Breast epithelium (tissue), 4 donors: ENCODE results near the gene NRDE2. TPM values are rescaled to one million over a fixed set of nuclear protein-coding genes. Genes with fewer than 3 reads are reported as not detected.

Experiments used
- DNase-seq, 2 donors: peaks; one replicate each; pipeline ENCODE4 v3.0.0-alpha.2; 2019; ENCODE audit warnings: low spot score in 2 of 2
- H3K27ac ChIP-seq, 2 donors: fragments of 200-600 bp; sonication (generic) in 1 of 2; one replicate each; pipeline ENCODE4 v1.5.1; 2016 to 2019; ENCODE audit warnings: mild to moderate bottlenecking in 1 of 2
- H3K27me3 ChIP-seq, 2 donors: fragments of 200-600 bp; sonication (generic) in 1 of 2; one replicate each; pipeline versions ENCODE4 v1.5.1 to v1.6.0; 2017 to 2019; ENCODE audit warnings: control low read depth in 1 of 2, mild to moderate bottlenecking in 1 of 2
- H3K36me3 ChIP-seq: fragments of 200-600 bp; one replicate; pipeline ENCODE4 v1.5.1; 2019
- H3K4me1 ChIP-seq, 2 donors: fragments of 200-600 bp; sonication (generic); one replicate each; pipeline ENCODE4 v1.5.1; 2016 to 2019; ENCODE audit warnings: control low read depth in 1 of 2
- H3K4me3 ChIP-seq, 3 donors: fragments of 200-600 bp; sonication (generic); 1 replicate in 2 of 3; 2 replicates in 1 of 3; pipeline ENCODE4 v1.5.1; 2016 to 2019; ENCODE audit warnings: mild to moderate bottlenecking in 3 of 3, moderate library complexity in 2 of 3
- H3K9me3 ChIP-seq, 2 donors: fragments of 200-600 bp; sonication (generic) in 1 of 2; one replicate each; pipeline ENCODE4 v1.5.1; 2016 to 2019; ENCODE audit warnings: control low read depth in 1 of 2
- CTCF ChIP-seq, 3 donors: fragments of 450-650 bp; IDR thresholded peaks; one replicate each; pipeline ENCODE4 v1.5.1; 2016 to 2017; ENCODE audit warnings: antibody characterized with exemption in 3 of 3, mild to moderate bottlenecking in 3 of 3, moderate library complexity in 3 of 3
- POLR2A ChIP-seq: fragments of 450-650 bp; IDR thresholded peaks from one replicate; pipeline ENCODE4 v1.6.1; 2016; ENCODE audit warnings: antibody characterized with exemption, mild to moderate bottlenecking, moderate library complexity
- POLR2AphosphoS5 ChIP-seq, 3 donors: sonication (generic); formaldehyde crosslinking; IDR thresholded peaks; one replicate each; pipeline ENCODE4 v1.6.1; 2017; ENCODE audit warnings: antibody characterized with exemption in 3 of 3
- intact Hi-C: fragments of 100-400 bp; cut with DNase I; formaldehyde crosslinking; loops from one replicate; pipeline ENCODE4 v1.15.1; 2023; ENCODE audit warnings: low total_unique reads
- total RNA-seq, 3 donors: library from RNA; depleted of rRNA; stranded (reverse); fragments of >200 nt; gene quantifications; one replicate each; pipeline ENCODE4 v1.1.0, GENCODE V29; 2016

The NRDE2 gene
- total RNA-seq, 3 donors from 2014 or later, result 9.3 to 19.8 (median 19.7) TPM

GRCh38 chr14:90317286-90317685, 14.5 kb downstream of the NRDE2 start:
- no peaks in the 10 kb centered on the region for H3K27me3 ChIP-seq
- intact Hi-C loops, result no loop called here
- peaks cover 8% of the 10 kb centered on the region for H3K36me3 ChIP-seq
- H3K27ac ChIP-seq, result no peak overlapping the region
- no peak for TF ChIP-seq POLR2AphosphoS5 (IDR thresholded peaks at IDR 0.05)
- no peak for TF ChIP-seq POLR2A
- no peak for TF ChIP-seq CTCF (IDR thresholded peaks at IDR 0.05)
- H3K4me1 ChIP-seq, result no peaks in the 10 kb centered on the region
- DNase-seq, result no peak
- no peaks in the 10 kb centered on the region for H3K9me3 ChIP-seq
- no peak overlapping the region for H3K4me3 ChIP-seq

GRCh38 chr14:90308561-90308960, 23.2 kb downstream of the NRDE2 start:
- Histone ChIP-seq H3K4me1 (no peaks in the 10 kb centered on the region), H3K9me3 (no peaks in the 10 kb centered on the region), H3K36me3 (no peaks in the 10 kb centered on the region), H3K27me3 (no peaks in the 10 kb centered on the region), H3K4me3 (no peak overlapping the region), H3K27ac (no peak overlapping the region)
- intact Hi-C loops, result no loop called here
- no peak for TF ChIP-seq CTCF (IDR thresholded peaks at IDR 0.05)
- TF ChIP-seq POLR2AphosphoS5 (IDR thresholded peaks at IDR 0.05), result no peak
- TF ChIP-seq POLR2A, result no peak
- no peak for DNase-seq

- Histone ChIP-seq H3K4me3 (no peak overlapping the region), H3K27me3 (no peaks in the 10 kb centered on the region), H3K4me1 (peaks cover 0 to 4% of the 10 kb centered on the region in 2 donors), H3K9me3 (no peaks in the 10 kb centered on the region), H3K27ac (no peak overlapping the region), H3K36me3 (no peaks in the 10 kb centered on the region)
- DNase-seq, result no peak
- intact Hi-C loops, result no loop called here
- TF ChIP-seq POLR2AphosphoS5 (IDR thresholded peaks at IDR 0.05) (no peak), CTCF (IDR thresholded peaks at IDR 0.05) (no peak), POLR2A (no peak)
Observed at GRCh38 chr14:90305176-90305601, 26.6 kb downstream of the NRDE2 start.

- no peaks in the 10 kb centered on the region for H3K36me3 ChIP-seq
- intact Hi-C loops, result no loop called here
Observed at GRCh38 chr14:90304502-90304901, 27.2 kb downstream of the NRDE2 start.

GRCh38 chr14:90303473-90303872, 28.3 kb downstream of the NRDE2 start:
- peaks cover 0 to 4% of the 10 kb centered on the region in 2 donors for H3K4me1 ChIP-seq
- intact Hi-C loops, result no loop called here
- no peak for DNase-seq
- H3K27ac ChIP-seq, result no peak overlapping the region
- H3K27me3 ChIP-seq, result no peaks in the 10 kb centered on the region
- TF ChIP-seq POLR2A (no peak), POLR2AphosphoS5 (IDR thresholded peaks at IDR 0.05) (no peak), CTCF (IDR thresholded peaks at IDR 0.05) (no peak)
- H3K9me3 ChIP-seq, result no peaks in the 10 kb centered on the region
- H3K36me3 ChIP-seq, result no peaks in the 10 kb centered on the region
- H3K4me3 ChIP-seq, result no peak overlapping the region

More at GRCh38 chr14:90304502-90304901, 27.2 kb downstream of the NRDE2 start:
- Histone ChIP-seq H3K27me3 (no peaks in the 10 kb centered on the region), H3K4me3 (no peak overlapping the region), H3K4me1 (peaks cover 0 to 4% of the 10 kb centered on the region in 2 donors), H3K27ac (no peak overlapping the region), H3K9me3 (no peaks in the 10 kb centered on the region)
- DNase-seq, result no peak
- TF ChIP-seq CTCF (IDR thresholded peaks at IDR 0.05), result no peak
- TF ChIP-seq POLR2AphosphoS5 (IDR thresholded peaks at IDR 0.05), result no peak
- no peak for TF ChIP-seq POLR2A
